ENCODE measurements around the gene GANC.

Gene GANC

DNA sequence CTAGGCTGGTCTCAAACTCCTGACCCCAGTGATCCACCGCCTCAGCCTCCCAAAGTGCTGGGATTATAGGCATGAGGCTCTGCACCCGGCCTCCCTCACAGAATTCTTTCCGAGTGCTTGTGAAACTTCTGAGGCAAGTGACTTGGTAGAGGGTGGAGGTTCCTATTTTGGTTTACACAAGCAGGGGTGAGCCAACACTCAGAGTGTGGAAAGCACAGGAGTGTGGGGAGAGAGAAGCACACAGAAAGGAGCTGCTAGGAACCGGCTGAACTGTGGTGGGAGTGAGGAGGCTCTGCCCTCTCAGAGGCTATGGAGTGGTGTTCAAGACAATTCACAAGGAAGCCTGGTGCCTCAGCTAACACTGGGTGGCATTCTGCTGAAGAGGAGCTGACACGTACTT lies 94.0 kb downstream of the GANC start:
- Histone ChIP-seq H3K4me3 (ENCODE audit: low read depth, low read length) (no peak overlapping the region), H3K9me3 (ENCODE audit: control insufficient read depth, insufficient read depth, low read depth, low read length) (no peaks in the 10 kb centered on the region), H3K27ac (ENCODE audit: extremely low read depth, low read depth, low read length) (no peak overlapping the region), H3K36me3 (ENCODE audit: control insufficient read depth in 2 of 2, insufficient read depth in 1 of 2, low read length in 2 of 2) (no peaks in the 10 kb centered on the region), H3K4me1 (ENCODE audit: control insufficient read depth, insufficient read depth, low read length) (no peaks in the 10 kb centered on the region)
- TF ChIP-seq ZFHX2 (tag by site-specific recombination; conservative IDR thresholded peaks at IDR 0.05) (no peak), ZNF169 (tag by site-specific recombination; IDR thresholded peaks at IDR 0.05) (no peak), ZNF274 (IDR thresholded peaks at IDR 0.05; ENCODE audit: low read length) (no peak), ZNF274 (tag by site-specific recombination; IDR thresholded peaks at IDR 0.05; ENCODE audit: borderline replicate concordance) (no peak), ZBTB21 (tag by site-specific recombination; IDR thresholded peaks at IDR 0.05) (no peak), ZSCAN16 (tag by site-specific recombination; IDR thresholded peaks at IDR 0.05) (no peak), ZNF248 (tag by site-specific recombination; IDR thresholded peaks at IDR 0.05) (no peak), ZNF184 (tag by site-specific recombination; IDR thresholded peaks at IDR 0.05) (no peak), SP7 (tag by site-specific recombination; IDR thresholded peaks at IDR 0.05) (no peak), YY1 (tag by site-specific recombination; IDR thresholded peaks at IDR 0.05) (no peak), ZNF214 (tag by site-specific recombination; IDR thresholded peaks at IDR 0.05; ENCODE audit: borderline replicate concordance) (no peak), ZNF701 (tag by site-specific recombination; IDR thresholded peaks at IDR 0.05) (no peak), ZNF843 (tag by site-specific recombination; IDR thresholded peaks at IDR 0.05) (no peak), ZNF529 (tag by site-specific recombination; IDR thresholded peaks at IDR 0.05; ENCODE audit: insufficient replicate concordance) (no peak), ZNF133 (tag by site-specific recombination; IDR thresholded peaks at IDR 0.05) (no peak)
- TF ChIP-seq, protein P1, sequence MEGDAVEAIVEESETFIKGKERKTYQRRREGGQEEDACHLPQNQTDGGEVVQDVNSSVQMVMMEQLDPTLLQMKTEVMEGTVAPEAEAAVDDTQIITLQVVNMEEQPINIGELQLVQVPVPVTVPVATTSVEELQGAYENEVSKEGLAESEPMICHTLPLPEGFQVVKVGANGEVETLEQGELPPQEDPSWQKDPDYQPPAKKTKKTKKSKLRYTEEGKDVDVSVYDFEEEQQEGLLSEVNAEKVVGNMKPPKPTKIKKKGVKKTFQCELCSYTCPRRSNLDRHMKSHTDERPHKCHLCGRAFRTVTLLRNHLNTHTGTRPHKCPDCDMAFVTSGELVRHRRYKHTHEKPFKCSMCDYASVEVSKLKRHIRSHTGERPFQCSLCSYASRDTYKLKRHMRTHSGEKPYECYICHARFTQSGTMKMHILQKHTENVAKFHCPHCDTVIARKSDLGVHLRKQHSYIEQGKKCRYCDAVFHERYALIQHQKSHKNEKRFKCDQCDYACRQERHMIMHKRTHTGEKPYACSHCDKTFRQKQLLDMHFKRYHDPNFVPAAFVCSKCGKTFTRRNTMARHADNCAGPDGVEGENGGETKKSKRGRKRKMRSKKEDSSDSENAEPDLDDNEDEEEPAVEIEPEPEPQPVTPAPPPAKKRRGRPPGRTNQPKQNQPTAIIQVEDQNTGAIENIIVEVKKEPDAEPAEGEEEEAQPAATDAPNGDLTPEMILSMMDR (tag by site-specific recombination; IDR thresholded peaks at IDR 0.05): no peak
- TF ChIP-seq, protein P2, sequence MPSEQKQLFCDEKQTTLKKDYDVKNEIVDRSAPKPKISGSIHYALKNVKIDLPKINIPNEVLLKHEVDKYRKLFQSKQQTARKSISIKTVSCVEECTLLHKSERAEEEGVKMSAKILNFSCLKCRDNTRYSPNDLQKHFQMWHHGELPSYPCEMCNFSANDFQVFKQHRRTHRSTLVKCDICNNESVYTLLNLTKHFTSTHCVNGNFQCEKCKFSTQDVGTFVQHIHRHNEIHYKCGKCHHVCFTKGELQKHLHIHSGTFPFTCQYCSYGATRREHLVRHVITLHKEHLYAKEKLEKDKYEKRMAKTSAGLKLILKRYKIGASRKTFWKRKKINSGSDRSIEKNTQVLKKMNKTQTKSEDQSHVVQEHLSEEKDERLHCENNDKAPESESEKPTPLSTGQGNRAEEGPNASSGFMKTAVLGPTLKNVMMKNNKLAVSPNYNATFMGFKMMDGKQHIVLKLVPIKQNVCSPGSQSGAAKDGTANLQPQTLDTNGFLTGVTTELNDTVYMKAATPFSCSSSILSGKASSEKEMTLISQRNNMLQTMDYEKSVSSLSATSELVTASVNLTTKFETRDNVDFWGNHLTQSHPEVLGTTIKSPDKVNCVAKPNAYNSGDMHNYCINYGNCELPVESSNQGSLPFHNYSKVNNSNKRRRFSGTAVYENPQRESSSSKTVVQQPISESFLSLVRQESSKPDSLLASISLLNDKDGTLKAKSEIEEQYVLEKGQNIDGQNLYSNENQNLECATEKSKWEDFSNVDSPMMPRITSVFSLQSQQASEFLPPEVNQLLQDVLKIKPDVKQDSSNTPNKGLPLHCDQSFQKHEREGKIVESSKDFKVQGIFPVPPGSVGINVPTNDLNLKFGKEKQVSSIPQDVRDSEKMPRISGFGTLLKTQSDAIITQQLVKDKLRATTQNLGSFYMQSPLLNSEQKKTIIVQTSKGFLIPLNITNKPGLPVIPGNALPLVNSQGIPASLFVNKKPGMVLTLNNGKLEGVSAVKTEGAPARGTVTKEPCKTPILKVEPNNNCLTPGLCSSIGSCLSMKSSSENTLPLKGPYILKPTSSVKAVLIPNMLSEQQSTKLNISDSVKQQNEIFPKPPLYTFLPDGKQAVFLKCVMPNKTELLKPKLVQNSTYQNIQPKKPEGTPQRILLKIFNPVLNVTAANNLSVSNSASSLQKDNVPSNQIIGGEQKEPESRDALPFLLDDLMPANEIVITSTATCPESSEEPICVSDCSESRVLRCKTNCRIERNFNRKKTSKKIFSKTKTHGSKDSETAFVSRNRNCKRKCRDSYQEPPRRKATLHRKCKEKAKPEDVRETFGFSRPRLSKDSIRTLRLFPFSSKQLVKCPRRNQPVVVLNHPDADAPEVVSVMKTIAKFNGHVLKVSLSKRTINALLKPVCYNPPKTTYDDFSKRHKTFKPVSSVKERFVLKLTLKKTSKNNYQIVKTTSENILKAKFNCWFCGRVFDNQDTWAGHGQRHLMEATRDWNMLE (tag by site-specific recombination; conservative IDR thresholded peaks at IDR 0.05; ENCODE audit: low read depth): no peak
- TF ChIP-seq, protein P3, sequence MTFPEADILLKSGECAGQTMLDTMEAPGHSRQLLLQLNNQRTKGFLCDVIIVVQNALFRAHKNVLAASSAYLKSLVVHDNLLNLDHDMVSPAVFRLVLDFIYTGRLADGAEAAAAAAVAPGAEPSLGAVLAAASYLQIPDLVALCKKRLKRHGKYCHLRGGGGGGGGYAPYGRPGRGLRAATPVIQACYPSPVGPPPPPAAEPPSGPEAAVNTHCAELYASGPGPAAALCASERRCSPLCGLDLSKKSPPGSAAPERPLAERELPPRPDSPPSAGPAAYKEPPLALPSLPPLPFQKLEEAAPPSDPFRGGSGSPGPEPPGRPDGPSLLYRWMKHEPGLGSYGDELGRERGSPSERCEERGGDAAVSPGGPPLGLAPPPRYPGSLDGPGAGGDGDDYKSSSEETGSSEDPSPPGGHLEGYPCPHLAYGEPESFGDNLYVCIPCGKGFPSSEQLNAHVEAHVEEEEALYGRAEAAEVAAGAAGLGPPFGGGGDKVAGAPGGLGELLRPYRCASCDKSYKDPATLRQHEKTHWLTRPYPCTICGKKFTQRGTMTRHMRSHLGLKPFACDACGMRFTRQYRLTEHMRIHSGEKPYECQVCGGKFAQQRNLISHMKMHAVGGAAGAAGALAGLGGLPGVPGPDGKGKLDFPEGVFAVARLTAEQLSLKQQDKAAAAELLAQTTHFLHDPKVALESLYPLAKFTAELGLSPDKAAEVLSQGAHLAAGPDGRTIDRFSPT (tag by site-specific recombination; IDR thresholded peaks at IDR 0.05): no peak
- TF ChIP-seq, protein P4, sequence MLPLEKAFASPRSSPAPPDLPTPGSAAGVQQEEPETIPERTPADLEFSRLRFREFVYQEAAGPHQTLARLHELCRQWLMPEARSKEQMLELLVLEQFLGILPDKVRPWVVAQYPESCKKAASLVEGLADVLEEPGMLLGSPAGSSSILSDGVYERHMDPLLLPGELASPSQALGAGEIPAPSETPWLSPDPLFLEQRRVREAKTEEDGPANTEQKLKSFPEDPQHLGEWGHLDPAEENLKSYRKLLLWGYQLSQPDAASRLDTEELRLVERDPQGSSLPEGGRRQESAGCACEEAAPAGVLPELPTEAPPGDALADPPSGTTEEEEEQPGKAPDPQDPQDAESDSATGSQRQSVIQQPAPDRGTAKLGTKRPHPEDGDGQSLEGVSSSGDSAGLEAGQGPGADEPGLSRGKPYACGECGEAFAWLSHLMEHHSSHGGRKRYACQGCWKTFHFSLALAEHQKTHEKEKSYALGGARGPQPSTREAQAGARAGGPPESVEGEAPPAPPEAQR (tag by site-specific recombination; IDR thresholded peaks at IDR 0.05): no peak
- TF ChIP-seq, protein P5, sequence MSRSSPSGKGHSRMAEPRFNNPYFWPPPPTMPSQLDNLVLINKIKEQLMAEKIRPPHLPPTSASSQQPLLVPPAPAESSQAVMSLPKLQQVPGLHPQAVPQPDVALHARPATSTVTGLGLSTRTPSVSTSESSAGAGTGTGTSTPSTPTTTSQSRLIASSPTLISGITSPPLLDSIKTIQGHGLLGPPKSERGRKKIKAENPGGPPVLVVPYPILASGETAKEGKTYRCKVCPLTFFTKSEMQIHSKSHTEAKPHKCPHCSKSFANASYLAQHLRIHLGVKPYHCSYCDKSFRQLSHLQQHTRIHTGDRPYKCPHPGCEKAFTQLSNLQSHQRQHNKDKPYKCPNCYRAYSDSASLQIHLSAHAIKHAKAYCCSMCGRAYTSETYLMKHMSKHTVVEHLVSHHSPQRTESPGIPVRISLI (tag by site-specific recombination; IDR thresholded peaks at IDR 0.05): no peak
- TF ChIP-seq, protein P6, sequence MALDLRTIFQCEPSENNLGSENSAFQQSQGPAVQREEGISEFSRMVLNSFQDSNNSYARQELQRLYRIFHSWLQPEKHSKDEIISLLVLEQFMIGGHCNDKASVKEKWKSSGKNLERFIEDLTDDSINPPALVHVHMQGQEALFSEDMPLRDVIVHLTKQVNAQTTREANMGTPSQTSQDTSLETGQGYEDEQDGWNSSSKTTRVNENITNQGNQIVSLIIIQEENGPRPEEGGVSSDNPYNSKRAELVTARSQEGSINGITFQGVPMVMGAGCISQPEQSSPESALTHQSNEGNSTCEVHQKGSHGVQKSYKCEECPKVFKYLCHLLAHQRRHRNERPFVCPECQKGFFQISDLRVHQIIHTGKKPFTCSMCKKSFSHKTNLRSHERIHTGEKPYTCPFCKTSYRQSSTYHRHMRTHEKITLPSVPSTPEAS (tag by site-specific recombination; IDR thresholded peaks at IDR 0.05): no peak
- POLR2A ChIA-PET: no interaction called here
- CTCF ChIA-PET: no interaction called here
